ENCODE results near the gene ZNF816.

DNA sequence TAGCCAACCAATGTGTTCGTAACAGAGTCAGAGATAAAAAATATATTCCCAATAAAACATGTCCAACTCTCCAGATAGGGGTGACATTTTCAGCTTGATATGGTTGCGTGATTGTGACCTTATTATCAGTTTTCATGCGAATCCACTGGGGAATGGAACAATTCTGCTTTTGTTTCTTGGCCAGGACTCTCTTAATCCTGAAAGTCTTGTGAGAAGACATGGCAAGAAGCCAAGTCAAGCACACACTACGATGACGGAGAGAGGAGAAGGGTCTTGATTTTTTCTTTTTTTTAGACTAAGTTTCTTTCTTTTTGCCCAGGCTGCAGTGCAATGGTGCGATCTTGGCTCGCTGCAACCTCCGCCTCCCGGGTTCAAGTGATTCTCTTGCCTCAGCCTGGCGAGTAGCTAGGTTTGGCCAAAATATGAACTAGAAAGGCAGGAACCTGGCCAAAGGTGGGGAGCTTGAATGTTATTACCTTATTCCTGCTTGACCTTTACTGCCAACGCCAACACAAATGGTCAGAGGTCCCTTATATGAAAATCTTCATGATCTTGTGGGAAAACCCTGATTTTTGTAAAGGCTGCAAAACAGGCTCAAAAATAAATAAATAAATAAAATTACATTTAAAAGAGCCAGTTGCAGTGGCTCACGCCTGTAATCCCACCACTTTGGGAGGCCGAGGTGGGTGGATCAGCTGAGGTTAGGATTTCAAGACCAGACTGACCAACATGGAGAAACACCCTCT, 14.5 kb downstream of the ZNF816 start:
- TF ChIP-seq, protein P1, sequence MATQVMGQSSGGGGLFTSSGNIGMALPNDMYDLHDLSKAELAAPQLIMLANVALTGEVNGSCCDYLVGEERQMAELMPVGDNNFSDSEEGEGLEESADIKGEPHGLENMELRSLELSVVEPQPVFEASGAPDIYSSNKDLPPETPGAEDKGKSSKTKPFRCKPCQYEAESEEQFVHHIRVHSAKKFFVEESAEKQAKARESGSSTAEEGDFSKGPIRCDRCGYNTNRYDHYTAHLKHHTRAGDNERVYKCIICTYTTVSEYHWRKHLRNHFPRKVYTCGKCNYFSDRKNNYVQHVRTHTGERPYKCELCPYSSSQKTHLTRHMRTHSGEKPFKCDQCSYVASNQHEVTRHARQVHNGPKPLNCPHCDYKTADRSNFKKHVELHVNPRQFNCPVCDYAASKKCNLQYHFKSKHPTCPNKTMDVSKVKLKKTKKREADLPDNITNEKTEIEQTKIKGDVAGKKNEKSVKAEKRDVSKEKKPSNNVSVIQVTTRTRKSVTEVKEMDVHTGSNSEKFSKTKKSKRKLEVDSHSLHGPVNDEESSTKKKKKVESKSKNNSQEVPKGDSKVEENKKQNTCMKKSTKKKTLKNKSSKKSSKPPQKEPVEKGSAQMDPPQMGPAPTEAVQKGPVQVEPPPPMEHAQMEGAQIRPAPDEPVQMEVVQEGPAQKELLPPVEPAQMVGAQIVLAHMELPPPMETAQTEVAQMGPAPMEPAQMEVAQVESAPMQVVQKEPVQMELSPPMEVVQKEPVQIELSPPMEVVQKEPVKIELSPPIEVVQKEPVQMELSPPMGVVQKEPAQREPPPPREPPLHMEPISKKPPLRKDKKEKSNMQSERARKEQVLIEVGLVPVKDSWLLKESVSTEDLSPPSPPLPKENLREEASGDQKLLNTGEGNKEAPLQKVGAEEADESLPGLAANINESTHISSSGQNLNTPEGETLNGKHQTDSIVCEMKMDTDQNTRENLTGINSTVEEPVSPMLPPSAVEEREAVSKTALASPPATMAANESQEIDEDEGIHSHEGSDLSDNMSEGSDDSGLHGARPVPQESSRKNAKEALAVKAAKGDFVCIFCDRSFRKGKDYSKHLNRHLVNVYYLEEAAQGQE (IDR thresholded peaks at IDR 0.05; ENCODE audit: low read depth), result no peak
- TF ChIP-seq TAF1 (IDR thresholded peaks at IDR 0.05; ENCODE audit: low read depth) (no peak), CREB1 (IDR thresholded peaks at IDR 0.05; ENCODE audit: low read depth) (no peak), EGR1 (IDR thresholded peaks at IDR 0.05) (no peak), RAD21 (IDR thresholded peaks at IDR 0.05; ENCODE audit: low read depth) (no peak), CEBPB (IDR thresholded peaks at IDR 0.05) (no peak)
